GM21447 (cell line): Measurements from ENCODE around the gene ARMC7.
A peak's percentile ranks its signal among the peaks of the same experiment; 100 is the strongest.
"Not testable (repeated sequence)": the region's sequence is repeated elsewhere in the genome, so short reads cannot be mapped to it uniquely, and the experiment has no call there.

Experiments used
- ATAC-seq: cut with Tn5 transposase; IDR thresholded peaks from one replicate; pipeline ENCODE4 v1.9.1; 2021; ENCODE audit not compliant: unreplicated experiment

Gene ARMC7

GRCh38 chr17:75127936-75128335 lies 18.2 kb downstream of the ARMC7 start:
- not testable (repeated sequence) for ATAC-seq

- ATAC-seq, result no peak
These were observed 19.1 kb downstream of the ARMC7 start for GRCh38 chr17:75128694-75129505.

GRCh38 chr17:75129576-75129975 lies 19.8 kb downstream of the ARMC7 start:
- no peak for ATAC-seq

GRCh38 chr17:75130059-75130631 lies 20.4 kb downstream of the ARMC7 start:
- no peak for ATAC-seq

- ATAC-seq, result no peak
These were observed 21.0 kb downstream of the ARMC7 start for GRCh38 chr17:75130632-75131277.

GRCh38 chr17:75131278-75132017 lies 21.7 kb downstream of the ARMC7 start, which contains the start of gene NT5C:
Gene NT5C (minus strand): TSS chr17:75131742. CDS start chr17:75131707, 35 bp downstream.
- ATAC-seq, result peak; percentile 82

- ATAC-seq, result not testable (repeated sequence)
These were observed 22.5 kb downstream of the ARMC7 start for GRCh38 chr17:75132018-75133000.

GRCh38 chr17:75133001-75133400 lies 23.2 kb downstream of the ARMC7 start:
- ATAC-seq, result no peak

GRCh38 chr17:75133607-75134347 lies 24.0 kb downstream of the ARMC7 start:
- ATAC-seq, result not testable (repeated sequence)

GRCh38 chr17:75135452-75135851 lies 25.7 kb downstream of the ARMC7 start:
- no peak for ATAC-seq

GRCh38 chr17:75135946-75136345 lies 26.2 kb downstream of the ARMC7 start:
- no peak for ATAC-seq

GRCh38 chr17:75137762-75138161 lies 28.0 kb downstream of the ARMC7 start:
- ATAC-seq, result not testable (repeated sequence)

- ATAC-seq, result no peak
These were observed 28.8 kb downstream of the ARMC7 start for GRCh38 chr17:75138519-75138918.

- ATAC-seq, result no peak
These were observed 32.6 kb downstream of the ARMC7 start for GRCh38 chr17:75142236-75142971.

- no peak for ATAC-seq
These were observed 35.2 kb downstream of the ARMC7 start for GRCh38 chr17:75144816-75145512.

GRCh38 chr17:75146592-75146991 lies 36.8 kb downstream of the ARMC7 start:
- ATAC-seq, result no peak

- ATAC-seq, result no peak
These were observed 38.2 kb downstream of the ARMC7 start for GRCh38 chr17:75147878-75148546.

GRCh38 chr17:75151930-75152329 lies 42.2 kb downstream of the ARMC7 start:
- no peak for ATAC-seq
